Upper lobe of left lung (tissue), 4 donors: Measurements from ENCODE around the gene QRICH1.

Experiments
- POLR2A ChIP-seq, 4 donors: fragments of 450-650 bp; IDR thresholded peaks; one replicate each; pipeline ENCODE4 v1.5.1; 2016 to 2017; ENCODE audit warnings: antibody characterized with exemption in 4 of 4, mild to moderate bottlenecking in 2 of 4
- TF ChIP-seq, protein P1 (sequence below), 6 experiments: fragments of 450-650 bp in 4 of 6; fragments of 200-600 bp in 2 of 6; sonication (generic) in 2 of 6; IDR thresholded peaks; one replicate each; pipeline ENCODE4 v1.5.1; 2016 to 2019; ENCODE audit warnings: antibody characterized with exemption in 6 of 6

DNA sequence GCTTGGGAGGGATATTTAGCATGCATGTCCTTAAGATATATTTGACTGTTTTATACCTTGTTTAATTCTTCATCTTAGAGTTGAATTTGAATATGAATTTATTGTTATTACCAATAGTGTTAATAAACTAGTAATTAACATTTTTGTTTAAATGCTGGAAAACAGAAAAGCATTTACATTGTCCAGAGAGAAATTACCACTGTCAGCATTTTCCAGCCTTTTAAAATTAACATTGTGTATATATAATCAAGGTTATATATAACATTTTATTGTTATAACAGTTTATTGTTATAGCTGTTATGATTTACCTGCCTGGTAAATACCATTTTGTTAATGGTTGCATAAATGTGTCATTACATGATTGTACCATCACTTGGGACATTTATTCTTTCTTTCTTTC lies 111.9 kb downstream of the QRICH1 start:
- no peak for TF ChIP-seq POLR2A (IDR thresholded peaks at IDR 0.05)
- TF ChIP-seq, protein P1, sequence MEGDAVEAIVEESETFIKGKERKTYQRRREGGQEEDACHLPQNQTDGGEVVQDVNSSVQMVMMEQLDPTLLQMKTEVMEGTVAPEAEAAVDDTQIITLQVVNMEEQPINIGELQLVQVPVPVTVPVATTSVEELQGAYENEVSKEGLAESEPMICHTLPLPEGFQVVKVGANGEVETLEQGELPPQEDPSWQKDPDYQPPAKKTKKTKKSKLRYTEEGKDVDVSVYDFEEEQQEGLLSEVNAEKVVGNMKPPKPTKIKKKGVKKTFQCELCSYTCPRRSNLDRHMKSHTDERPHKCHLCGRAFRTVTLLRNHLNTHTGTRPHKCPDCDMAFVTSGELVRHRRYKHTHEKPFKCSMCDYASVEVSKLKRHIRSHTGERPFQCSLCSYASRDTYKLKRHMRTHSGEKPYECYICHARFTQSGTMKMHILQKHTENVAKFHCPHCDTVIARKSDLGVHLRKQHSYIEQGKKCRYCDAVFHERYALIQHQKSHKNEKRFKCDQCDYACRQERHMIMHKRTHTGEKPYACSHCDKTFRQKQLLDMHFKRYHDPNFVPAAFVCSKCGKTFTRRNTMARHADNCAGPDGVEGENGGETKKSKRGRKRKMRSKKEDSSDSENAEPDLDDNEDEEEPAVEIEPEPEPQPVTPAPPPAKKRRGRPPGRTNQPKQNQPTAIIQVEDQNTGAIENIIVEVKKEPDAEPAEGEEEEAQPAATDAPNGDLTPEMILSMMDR (IDR thresholded peaks at IDR 0.05): no peak
